Mesenchymal stem cell (in vitro differentiated cells and primary cell): ENCODE data around the gene PTPRN2.
"Not testable (repeated sequence)": the region's sequence is repeated elsewhere in the genome, so short reads cannot be mapped to it uniquely, and the experiment has no call there.

Experiments used
- DNase-seq: peaks from one replicate; pipeline ENCODE4 v3.0.0-alpha.2; 2013
- H2AFZ ChIP-seq: one replicate; pipeline ENCODE4 v1.6.1; 2013; ENCODE audit warnings: low read depth, mild to moderate bottlenecking, control low read depth, inconsistent platforms, low read length, moderate library complexity
- H2AK5ac ChIP-seq: 2 replicates; pipeline ENCODE4 v1.6.1; 2013; ENCODE audit warnings: low read length, moderate library complexity, mild to moderate bottlenecking, inconsistent platforms; ENCODE audit not compliant: severe bottlenecking
- H2BK120ac ChIP-seq: one replicate; pipeline ENCODE4 v1.6.1; 2013; ENCODE audit warnings: low read depth, mild to moderate bottlenecking, inconsistent platforms, low read length, moderate library complexity
- H2BK12ac ChIP-seq, 2 experiments: one replicate each; pipeline ENCODE4 v1.6.1; 2013; ENCODE audit warnings: inconsistent platforms in 2 of 2, low read length in 2 of 2, mild to moderate bottlenecking in 2 of 2, moderate library complexity in 2 of 2, control low read depth in 1 of 2
- H2BK15ac ChIP-seq: one replicate; pipeline ENCODE4 v1.6.1; 2013; ENCODE audit warnings: mild to moderate bottlenecking, low read depth, inconsistent platforms; ENCODE audit not compliant: poor library complexity, severe bottlenecking
- H2BK5ac ChIP-seq: 2 replicates; pipeline ENCODE4 v1.6.1; 2013; ENCODE audit warnings: low read depth, mild to moderate bottlenecking, low read length, control low read depth, inconsistent platforms; ENCODE audit not compliant: poor library complexity, severe bottlenecking
- H3K14ac ChIP-seq, 2 experiments: one replicate each; pipeline ENCODE4 v1.6.1; 2013; ENCODE audit warnings: inconsistent platforms in 2 of 2, low read length in 2 of 2, control low read depth in 1 of 2, mild to moderate bottlenecking in 1 of 2, moderate library complexity in 1 of 2
- H3K18ac ChIP-seq, 2 experiments: one replicate each; pipeline ENCODE4 v1.6.1; 2013; ENCODE audit warnings: inconsistent platforms in 2 of 2, low read length in 2 of 2, control low read depth in 1 of 2, low read depth in 1 of 2, mild to moderate bottlenecking in 1 of 2
- H3K23ac ChIP-seq, 2 experiments: one replicate each; pipeline ENCODE4 v1.6.1; 2013; ENCODE audit warnings: inconsistent platforms in 2 of 2, low read length in 2 of 2, mild to moderate bottlenecking in 2 of 2, moderate library complexity in 2 of 2, control low read depth in 1 of 2
- H3K27ac ChIP-seq: 2 replicates; pipeline ENCODE4 v1.5.1; 2013; ENCODE audit warnings: mild to moderate bottlenecking, moderate library complexity, low read length, control low read depth, inconsistent platforms; ENCODE audit not compliant: poor library complexity, severe bottlenecking
- H3K27me3 ChIP-seq, 2 experiments: 2 replicates each; pipeline versions ENCODE4 v1.6.1 to v1.7.0; 2013; ENCODE audit warnings: low read length in 2 of 2, mild to moderate bottlenecking in 2 of 2, moderate library complexity in 2 of 2, control low read depth in 1 of 2, inconsistent platforms in 1 of 2; ENCODE audit not compliant: control insufficient read depth in 1 of 2, insufficient read depth in 1 of 2
- H3K36me3 ChIP-seq, 2 experiments: 2 replicates each; pipeline versions ENCODE4 v1.6.1 to v1.7.0; 2013; ENCODE audit warnings: low read length in 2 of 2, control low read depth in 1 of 2, inconsistent platforms in 1 of 2, low read depth in 1 of 2, mild to moderate bottlenecking in 1 of 2; ENCODE audit not compliant: insufficient read depth in 2 of 2, control insufficient read depth in 1 of 2
- H3K4ac ChIP-seq, 2 experiments: one replicate each; pipeline ENCODE4 v1.6.1; 2013; ENCODE audit warnings: inconsistent platforms in 2 of 2, low read length in 2 of 2, mild to moderate bottlenecking in 2 of 2, moderate library complexity in 2 of 2, control low read depth in 1 of 2, low read depth in 1 of 2
- H3K4me1 ChIP-seq: 2 replicates; pipeline ENCODE4 v1.6.1; 2013; ENCODE audit warnings: low read depth, low read length, control low read depth; ENCODE audit not compliant: control insufficient read depth, insufficient read depth
- H3K4me2 ChIP-seq: 2 replicates; pipeline ENCODE4 v1.6.1; 2013; ENCODE audit warnings: low read length, mild to moderate bottlenecking, inconsistent platforms; ENCODE audit not compliant: poor library complexity, severe bottlenecking
- H3K4me3 ChIP-seq, 2 experiments: 2 replicates each; pipeline versions ENCODE4 v1.5.1 to v1.7.0; 2013; ENCODE audit warnings: low read length in 2 of 2, mild to moderate bottlenecking in 2 of 2, control low read depth in 1 of 2, low read depth in 1 of 2; ENCODE audit not compliant: insufficient read depth in 1 of 2
- H3K79me1 ChIP-seq: replicated peaks from 2 replicates; pipeline ENCODE4 v1.6.1; 2013; ENCODE audit warnings: mild to moderate bottlenecking, control low read depth, low read length, inconsistent platforms; ENCODE audit not compliant: poor library complexity, severe bottlenecking
- H3K9ac ChIP-seq: 2 replicates; pipeline ENCODE4 v1.7.0; 2013; ENCODE audit warnings: mild to moderate bottlenecking, low read length, moderate library complexity
- H3K9me3 ChIP-seq: 2 replicates; pipeline ENCODE4 v1.7.0; 2013; ENCODE audit warnings: mild to moderate bottlenecking, low read length; ENCODE audit not compliant: control insufficient read depth
- H4K8ac ChIP-seq: one replicate; pipeline ENCODE4 v1.6.1; 2013; ENCODE audit warnings: inconsistent platforms, mild to moderate bottlenecking, low read length, moderate library complexity
- H4K91ac ChIP-seq: one replicate; pipeline ENCODE4 v1.6.1; 2013; ENCODE audit warnings: mild to moderate bottlenecking, low read length, inconsistent platforms
- WGBS: methylation state at CpG from one replicate; pipeline ENCODE4 v1.1.7; 2013; ENCODE audit warnings: mixed read lengths; 5-methylcytosine and 5-hydroxymethylcytosine counted together

The PTPRN2 gene

GRCh38 chr7:158387546-158387891 lies 200.1 kb downstream of the PTPRN2 start:
- Histone ChIP-seq H3K14ac (no peak overlapping the region), H2AK5ac (no peak overlapping the region), H3K4me3 (no peak overlapping the region), H2AFZ (no peak overlapping the region), H3K79me1 (no peaks in the 10 kb centered on the region), H3K9ac (no peak overlapping the region), H3K9me3 (no peaks in the 10 kb centered on the region), H3K27ac (no peak overlapping the region), H2BK12ac (no peak overlapping the region), H3K4me1 (no peaks in the 10 kb centered on the region), H4K8ac (no peak overlapping the region), H4K91ac (no peak overlapping the region), H3K4ac (no peak overlapping the region), H2BK15ac (no peak overlapping the region), H3K18ac (no peak overlapping the region), H2BK120ac (no peak overlapping the region), H3K4me2 (no peak overlapping the region), H3K36me3 (no peaks in the 10 kb centered on the region), H3K27me3 (peaks cover 0 to 14% of the 10 kb centered on the region in 2 experiments), H2BK5ac (no peak overlapping the region), H3K23ac (no peak overlapping the region)
- 84% methylated on average over 12 of the region's 12 CpGs for WGBS
- DNase-seq: no peak

GRCh38 chr7:158386866-158387545 lies 200.6 kb downstream of the PTPRN2 start:
- Histone ChIP-seq H2BK5ac (no peak overlapping the region), H4K8ac (no peak overlapping the region), H3K79me1 (no peaks in the 10 kb centered on the region), H3K27me3 (peaks cover 0 to 14% of the 10 kb centered on the region in 2 experiments), H3K4me2 (no peak overlapping the region), H4K91ac (no peak overlapping the region), H3K14ac (no peak overlapping the region), H3K27ac (no peak overlapping the region), H2BK120ac (no peak overlapping the region), H3K36me3 (no peaks in the 10 kb centered on the region), H3K4me3 (no peak overlapping the region), H3K4ac (no peak overlapping the region), H2BK12ac (no peak overlapping the region), H3K9ac (no peak overlapping the region), H3K9me3 (no peaks in the 10 kb centered on the region), H3K4me1 (no peaks in the 10 kb centered on the region), H3K18ac (no peak overlapping the region), H2AK5ac (no peak overlapping the region), H2BK15ac (no peak overlapping the region), H2AFZ (no peak overlapping the region), H3K23ac (no peak overlapping the region)
- 84% methylated on average over 20 of the region's 20 CpGs for WGBS
- no peak for DNase-seq

GRCh38 chr7:158386355-158386618 lies 201.3 kb downstream of the PTPRN2 start:
- no peaks in the 10 kb centered on the region for H3K9me3 ChIP-seq
- H3K9ac ChIP-seq: no peak overlapping the region
- no peak overlapping the region for H2BK5ac ChIP-seq
- H3K4me1 ChIP-seq: no peaks in the 10 kb centered on the region
- H3K23ac ChIP-seq: no peak overlapping the region
- no peak overlapping the region for H2BK120ac ChIP-seq
- no peak for DNase-seq
- H2AFZ ChIP-seq: no peak overlapping the region
- H4K8ac ChIP-seq: no peak overlapping the region
- H3K27me3 ChIP-seq: peaks cover 0 to 14% of the 10 kb centered on the region in 2 experiments
- H2AK5ac ChIP-seq: no peak overlapping the region
- no peak overlapping the region for H3K27ac ChIP-seq
- H3K4me2 ChIP-seq: no peak overlapping the region
- H4K91ac ChIP-seq: no peak overlapping the region
- H3K4me3 ChIP-seq: no peak overlapping the region
- H3K36me3 ChIP-seq: no peaks in the 10 kb centered on the region
- no peak overlapping the region for H3K18ac ChIP-seq
- 62% methylated on average over 5 of the region's 5 CpGs for WGBS
- no peaks in the 10 kb centered on the region for H3K79me1 ChIP-seq
- no peak overlapping the region for H2BK15ac ChIP-seq
- no peak overlapping the region for H2BK12ac ChIP-seq
- H3K4ac ChIP-seq: no peak overlapping the region
- no peak overlapping the region for H3K14ac ChIP-seq

GRCh38 chr7:158385496-158386354 lies 201.9 kb downstream of the PTPRN2 start:
- not testable (repeated sequence) for H2AK5ac ChIP-seq, H3K9ac ChIP-seq, H2BK12ac ChIP-seq, H3K9me3 ChIP-seq, H3K14ac ChIP-seq, H2BK120ac ChIP-seq, H3K4me2 ChIP-seq, H4K91ac ChIP-seq, H2AFZ ChIP-seq, H3K23ac ChIP-seq, H3K79me1 ChIP-seq, H2BK5ac ChIP-seq, H3K36me3 ChIP-seq, H3K4me1 ChIP-seq, H4K8ac ChIP-seq, H3K4ac ChIP-seq, H2BK15ac ChIP-seq, DNase-seq, H3K18ac ChIP-seq, H3K27ac ChIP-seq, H3K4me3 ChIP-seq
- H3K27me3 ChIP-seq: peaks cover 0 to 14% of the 10 kb centered on the region in 2 experiments
- 83% methylated on average over 20 of the region's 20 CpGs for WGBS
